Right atrium auricular region (tissue), 2 donors: ENCODE data around the gene PCDHGB6. TPM values are rescaled to one million over a fixed set of nuclear protein-coding genes. Genes with fewer than 3 reads are reported as not detected.
"Not testable (repeated sequence)": the region's sequence is repeated elsewhere in the genome, so short reads cannot be mapped to it uniquely, and the experiment has no call there.

ENCODE experiments used
- DNase-seq: peaks from one replicate; pipeline ENCODE4 v3.0.0-alpha.2; 2019; ENCODE audit warnings: low spot score
- H3K27ac ChIP-seq, 2 donors: fragments of 200-600 bp; sonication (generic); 1 replicate in 1 of 2; 2 replicates in 1 of 2; pipeline ENCODE4 v1.5.1; 2016 to 2019
- H3K27me3 ChIP-seq, 2 donors: fragments of 200-600 bp; sonication (generic); one replicate each; pipeline versions ENCODE4 v1.5.1 to v1.6.0; 2017 to 2019
- H3K36me3 ChIP-seq: fragments of 200-600 bp; sonication (generic); one replicate; pipeline ENCODE4 v1.5.1; 2016
- H3K4me1 ChIP-seq, 2 donors: fragments of 200-600 bp; sonication (generic); one replicate each; pipeline versions ENCODE4 v1.5.1 to v1.6.0; 2017 to 2019
- H3K4me3 ChIP-seq, 2 donors: fragments of 200-600 bp; sonication (generic); 1 replicate in 1 of 2; 2 replicates in 1 of 2; pipeline ENCODE4 v1.5.1; 2017 to 2019; ENCODE audit warnings: mild to moderate bottlenecking in 1 of 2, moderate library complexity in 1 of 2
- H3K9me3 ChIP-seq, 2 donors: fragments of 200-600 bp; sonication (generic); one replicate each; pipeline ENCODE4 v1.5.1; 2019
- CTCF ChIP-seq, 2 donors: fragments of 200-600 bp; sonication (generic); IDR thresholded peaks; one replicate each; pipeline ENCODE4 v1.5.1; 2019; ENCODE audit warnings: antibody characterized with exemption in 2 of 2
- total RNA-seq, 2 donors: library from RNA; depleted of rRNA; stranded (reverse); fragments of >200 nt; gene quantifications; one replicate each; pipeline ENCODE4 v1.1.0, GENCODE V29; 2016

PCDHGB6 gene
- total RNA-seq, 2 donors from 2014 or later, result 5.0 to 7.1 TPM

GRCh38 chr5:141374627-141375026 lies 33.2 kb upstream of the PCDHGB6 start:
- Histone ChIP-seq H3K27ac (no peak overlapping the region), H3K4me1 (no peaks in the 10 kb centered on the region), H3K36me3 (no peaks in the 10 kb centered on the region), H3K4me3 (no peak overlapping the region), H3K9me3 (peaks cover 15 to 93% of the 10 kb centered on the region in 2 donors), H3K27me3 (no peaks in the 10 kb centered on the region)
- no peak for DNase-seq
- TF ChIP-seq CTCF (IDR thresholded peaks at IDR 0.05), result no peak

- not testable (repeated sequence) for H3K36me3 ChIP-seq, H3K4me1 ChIP-seq, H3K27me3 ChIP-seq, H3K4me3 ChIP-seq, H3K27ac ChIP-seq, DNase-seq
- H3K9me3 ChIP-seq, result peaks cover 15 to 92% of the 10 kb centered on the region in 2 donors
These were observed 32.2 kb upstream of the PCDHGB6 start for GRCh38 chr5:141375444-141376155.

- H3K4me1 ChIP-seq, result peaks cover 0 to 4% of the 10 kb centered on the region in 2 donors
- H3K27me3 ChIP-seq, result no peaks in the 10 kb centered on the region
- peak within 1 kb of the TSS; percentile 35 to 43 for H3K4me3 ChIP-seq
- H3K27ac ChIP-seq, result no peak within 1 kb of the TSS
- no peak for DNase-seq
- peaks cover 4% of the 10 kb centered on the region for H3K36me3 ChIP-seq
- H3K9me3 ChIP-seq, result peaks cover 0 to 95% of the 10 kb centered on the region in 2 donors
- peak in 1 of 2 donors; percentile 51 for TF ChIP-seq CTCF (IDR thresholded peaks at IDR 0.05)
These were observed 25.1 kb upstream of the PCDHGB6 start, which contains the start of gene PCDHGA7 for GRCh38 chr5:141382469-141383294. Gene PCDHGA7, plus strand, starts transcription at chr5:141382742. Its CDS starts 158 bp downstream, at chr5:141382900.

- Histone ChIP-seq H3K27ac (no peak overlapping the region), H3K9me3 (peaks cover 0 to 91% of the 10 kb centered on the region in 2 donors), H3K4me3 (peak overlapping the region in 1 of 2 donors; percentile 43), H3K36me3 (peaks cover 4% of the 10 kb centered on the region), H3K27me3 (no peaks in the 10 kb centered on the region), H3K4me1 (peaks cover 0 to 4% of the 10 kb centered on the region in 2 donors)
- DNase-seq, result no peak
- TF ChIP-seq CTCF (IDR thresholded peaks at IDR 0.05), result no peak
These were observed 24.5 kb upstream of the PCDHGB6 start for GRCh38 chr5:141383345-141383744.

GRCh38 chr5:141384471-141385267 lies 23.2 kb upstream of the PCDHGB6 start:
- H3K9me3 ChIP-seq, result peaks cover 6 to 91% of the 10 kb centered on the region in 2 donors
- peaks cover 4% of the 10 kb centered on the region for H3K36me3 ChIP-seq
- no peaks in the 10 kb centered on the region for H3K27me3 ChIP-seq
- no peak overlapping the region for H3K4me3 ChIP-seq
- no peak for TF ChIP-seq CTCF (IDR thresholded peaks at IDR 0.05)
- peaks cover 0 to 4% of the 10 kb centered on the region in 2 donors for H3K4me1 ChIP-seq
- no peak for DNase-seq
- no peak overlapping the region for H3K27ac ChIP-seq
